Measurements from ENCODE around the gene DMD. TPM values are rescaled to one million over a fixed set of nuclear protein-coding genes. Genes with fewer than 3 reads are reported as not detected.

Gene DMD
- total RNA-seq, 6 experiments from 2014 or later: 18.7 to 43.4 (median 32.9) TPM

GRCh38 chrX:31988975-31989374 is 1222.4 kb downstream of the DMD start:
- TF ChIP-seq POLR2A (IDR thresholded peaks at IDR 0.05): no peak
- TF ChIP-seq, protein P1, sequence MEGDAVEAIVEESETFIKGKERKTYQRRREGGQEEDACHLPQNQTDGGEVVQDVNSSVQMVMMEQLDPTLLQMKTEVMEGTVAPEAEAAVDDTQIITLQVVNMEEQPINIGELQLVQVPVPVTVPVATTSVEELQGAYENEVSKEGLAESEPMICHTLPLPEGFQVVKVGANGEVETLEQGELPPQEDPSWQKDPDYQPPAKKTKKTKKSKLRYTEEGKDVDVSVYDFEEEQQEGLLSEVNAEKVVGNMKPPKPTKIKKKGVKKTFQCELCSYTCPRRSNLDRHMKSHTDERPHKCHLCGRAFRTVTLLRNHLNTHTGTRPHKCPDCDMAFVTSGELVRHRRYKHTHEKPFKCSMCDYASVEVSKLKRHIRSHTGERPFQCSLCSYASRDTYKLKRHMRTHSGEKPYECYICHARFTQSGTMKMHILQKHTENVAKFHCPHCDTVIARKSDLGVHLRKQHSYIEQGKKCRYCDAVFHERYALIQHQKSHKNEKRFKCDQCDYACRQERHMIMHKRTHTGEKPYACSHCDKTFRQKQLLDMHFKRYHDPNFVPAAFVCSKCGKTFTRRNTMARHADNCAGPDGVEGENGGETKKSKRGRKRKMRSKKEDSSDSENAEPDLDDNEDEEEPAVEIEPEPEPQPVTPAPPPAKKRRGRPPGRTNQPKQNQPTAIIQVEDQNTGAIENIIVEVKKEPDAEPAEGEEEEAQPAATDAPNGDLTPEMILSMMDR (IDR thresholded peaks at IDR 0.05): peak; percentile 20 to 31 (median 26)
- Histone ChIP-seq H3K27ac (no peak overlapping the region), H3K4me1 (no peaks in the 10 kb centered on the region), H3K27me3 (peaks cover 0 to 4% of the 10 kb centered on the region in 2 donors), H3K36me3 (no peaks in the 10 kb centered on the region), H3K4me3 (no peak overlapping the region), H3K9me3 (no peaks in the 10 kb centered on the region)
- ATAC-seq (peak; percentile 61 to 85 (median 72)), DNase-seq (no peak)
- 38% methylated on average over 5 of the region's 5 CpGs for WGBS (ENCODE audit: insufficient coverage, low coverage, low lambda C conversion rate, missing lambda C conversion rate)
- intact Hi-C loops (cut with DNase I): no loop called here

- no peaks in the 10 kb centered on the region for H3K9me3 ChIP-seq
- TF ChIP-seq, protein P1 (IDR thresholded peaks at IDR 0.05): no peak
- no peak for TF ChIP-seq POLR2A (IDR thresholded peaks at IDR 0.05)
Measured at GRCh38 chrX:31981546-31982062, 1229.7 kb downstream of the DMD start.

GRCh38 chrX:31969714-31970113 is 1241.6 kb downstream of the DMD start:
- TF ChIP-seq POLR2A (IDR thresholded peaks at IDR 0.05): no peak
- TF ChIP-seq, protein P1 (IDR thresholded peaks at IDR 0.05): no peak
- no peak for ATAC-seq
- no peaks in the 10 kb centered on the region for H3K36me3 ChIP-seq
- H3K4me3 ChIP-seq: no peak overlapping the region
- 53% methylated on average over 5 of the region's 5 CpGs for WGBS (ENCODE audit: insufficient coverage, low coverage, low lambda C conversion rate, missing lambda C conversion rate)
- H3K4me1 ChIP-seq: peaks cover 0 to 15% (median 0%) of the 10 kb centered on the region in 4 donors
- intact Hi-C loops (cut with DNase I): no loop called here
- DNase-seq: no peak
- H3K27ac ChIP-seq: no peak overlapping the region
- H3K9me3 ChIP-seq: no peaks in the 10 kb centered on the region
- H3K27me3 ChIP-seq: no peaks in the 10 kb centered on the region

More at GRCh38 chrX:31981546-31982062, 1229.7 kb downstream of the DMD start:
- intact Hi-C loops (cut with DNase I): no loop called here
- DNase-seq (no peak), ATAC-seq (no peak)
- no peaks in the 10 kb centered on the region for H3K27me3 ChIP-seq
- no peaks in the 10 kb centered on the region for H3K4me1 ChIP-seq
- H3K4me3 ChIP-seq: no peak overlapping the region
- WGBS (ENCODE audit: insufficient coverage, low coverage, low lambda C conversion rate, missing lambda C conversion rate): 27% methylated on average over 6 of the region's 7 CpGs
- no peaks in the 10 kb centered on the region for H3K36me3 ChIP-seq
- H3K27ac ChIP-seq: no peak overlapping the region

DNA sequence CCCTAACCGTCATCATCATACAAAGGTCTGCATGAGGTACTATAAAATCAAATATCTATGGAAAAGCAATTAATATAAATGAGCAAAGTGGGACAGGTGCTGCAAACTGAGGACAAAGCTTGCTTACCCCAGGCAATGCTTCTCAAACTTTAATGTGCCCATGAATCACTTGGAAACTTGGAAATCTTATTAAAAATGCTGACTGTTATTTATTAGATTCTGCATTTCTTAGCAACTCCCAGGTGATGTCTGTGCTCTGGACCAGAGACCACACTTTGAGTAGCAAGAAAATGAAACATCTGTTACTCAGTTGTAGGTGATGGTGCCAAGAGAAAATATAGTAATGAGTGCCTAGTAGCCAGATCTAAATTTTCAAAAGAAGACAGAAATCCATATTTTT is 1249.1 kb downstream of the DMD start:
- Histone ChIP-seq H3K27ac (no peak overlapping the region), H3K36me3 (no peaks in the 10 kb centered on the region), H3K4me1 (no peaks in the 10 kb centered on the region), H3K4me3 (no peak overlapping the region), H3K27me3 (no peaks in the 10 kb centered on the region), H3K9me3 (no peaks in the 10 kb centered on the region)
- no peak for TF ChIP-seq POLR2A (IDR thresholded peaks at IDR 0.05)
- TF ChIP-seq, protein P1 (IDR thresholded peaks at IDR 0.05): no peak
- intact Hi-C loops (cut with DNase I): no loop called here
- DNase-seq: no peak
- ATAC-seq: no peak
- 67% methylated on average over 1 of the region's 1 CpG for WGBS (ENCODE audit: insufficient coverage, low coverage, low lambda C conversion rate, missing lambda C conversion rate)
